GM18519 (cell line): ENCODE results near the gene ASB13.
"Not testable (repeated sequence)": the region's sequence is repeated elsewhere in the genome, so short reads cannot be mapped to it uniquely, and the experiment has no call there.

Experiments used
- ATAC-seq: cut with Tn5 transposase; IDR thresholded peaks from one replicate; pipeline ENCODE4 v1.9.1; 2021; ENCODE audit warnings: mild to moderate bottlenecking, moderate library complexity; ENCODE audit not compliant: unreplicated experiment, low FRiP score

Gene ASB13

GRCh38 chr10:5593347-5593746, 73.0 kb downstream of the ASB13 start:
- ATAC-seq = not testable (repeated sequence)

GRCh38 chr10:5592070-5592469, 74.3 kb downstream of the ASB13 start:
- ATAC-seq = no peak

- ATAC-seq = no peak
Measured at GRCh38 chr10:5591336-5591824, 75.0 kb downstream of the ASB13 start.

- ATAC-seq = no peak
Measured at GRCh38 chr10:5590816-5591215, 75.6 kb downstream of the ASB13 start.

GRCh38 chr10:5589661-5590511, 76.5 kb downstream of the ASB13 start:
- no peak for ATAC-seq

GRCh38 chr10:5589011-5589660, 77.3 kb downstream of the ASB13 start:
- ATAC-seq = no peak
